ENCODE data around the gene TRAF2.

GRCh38 chr9:136856541-136857141 is 29.7 kb upstream of the TRAF2 start:
- TF ChIP-seq CTCF (IDR thresholded peaks at IDR 0.05 in 8 of 11, conservative IDR thresholded peaks at IDR 0.05 in 3 of 11) = no peak
- TF ChIP-seq POLR2A (IDR thresholded peaks at IDR 0.05) = no peak
- TF ChIP-seq POLR2AphosphoS5 (IDR thresholded peaks at IDR 0.05) = no peak

All from spleen (tissue), 7 donors.